WTC11 (cell line): Measurements from ENCODE around the gene TNRC6C. TPM values are rescaled to one million over a fixed set of nuclear protein-coding genes. Genes with fewer than 3 reads are reported as not detected.

Source experiments
- ATAC-seq: fragments of 200-7000 bp; cut with Tn5 transposase; 2 replicates; pipeline ENCODE4 v1.10.0; 2021; ENCODE audit warnings: mild to moderate bottlenecking, moderate library complexity
- CTCF ChIA-PET: fragments of 300-600 bp; sonication (Branson Sonifier 250); formaldehyde crosslinking; loops from one replicate; lab custom pipeline; 2021; ENCODE audit warnings: antibody characterized with exemption; lab: Charles Lee
- POLR2A ChIA-PET: fragments of 350-600 bp; sonication (Branson Sonifier 250); formaldehyde crosslinking; loops from one replicate; lab custom pipeline; 2021; ENCODE audit warnings: antibody characterized with exemption; lab: Charles Lee
- DNase-seq: peaks from one replicate; pipeline ENCODE4 v3.0.0; 2021; ENCODE audit warnings: low spot score
- H3K27ac Mint-ChIP-seq: 2 replicates; pipeline ENCODE4 v1.8.0; 2021; ENCODE audit warnings: mixed read lengths
- H3K27me3 Mint-ChIP-seq: 2 replicates; pipeline ENCODE4 v1.8.0; 2021; ENCODE audit warnings: low read depth, mild to moderate bottlenecking, moderate library complexity, mixed read lengths
- H3K36me3 Mint-ChIP-seq: 2 replicates; pipeline ENCODE4 v1.8.0; 2021; ENCODE audit warnings: mixed read lengths
- H3K4me1 Mint-ChIP-seq: 2 replicates; pipeline ENCODE4 v1.8.0; 2022; ENCODE audit warnings: mixed read lengths
- H3K4me3 Mint-ChIP-seq: 2 replicates; pipeline ENCODE4 v1.8.0; 2021; ENCODE audit warnings: mild to moderate bottlenecking, moderate library complexity, mixed read lengths
- H3K9me3 Mint-ChIP-seq: 2 replicates; pipeline ENCODE4 v1.8.0; 2021; ENCODE audit warnings: mixed read lengths
- CDX4 ChIP-seq: fragments of 250-450 bp; sonication (Bioruptor Pico); IDR thresholded peaks from 2 replicates; pipeline ENCODE4 v1.9.0; 2021; ENCODE audit warnings: moderate library complexity, mild to moderate bottlenecking, inconsistent platforms, borderline replicate concordance
- EMX1 ChIP-seq: fragments of 250-450 bp; sonication (Bioruptor Pico); IDR thresholded peaks from 2 replicates; pipeline ENCODE4 v1.8.0; 2021; ENCODE audit warnings: mild to moderate bottlenecking
- FOXJ3 ChIP-seq: sonication (generic); formaldehyde crosslinking; IDR thresholded peaks from 2 replicates; pipeline ENCODE4 v1.9.0; 2021; ENCODE audit warnings: missing genetic modification reagents, mild to moderate bottlenecking, borderline replicate concordance
- HMGA2 ChIP-seq: fragments of 250-450 bp; sonication (Bioruptor Pico); IDR thresholded peaks from 2 replicates; pipeline ENCODE4 v1.4.0; 2021; ENCODE audit warnings: mild to moderate bottlenecking, moderate library complexity
- HMGXB4 ChIP-seq: sonication (generic); formaldehyde crosslinking; IDR thresholded peaks from 2 replicates; pipeline ENCODE4 v1.8.1; 2023; ENCODE audit warnings: mild to moderate bottlenecking, moderate library complexity, missing genetic modification reagents
- MYBL2 ChIP-seq: sonication (generic); formaldehyde crosslinking; IDR thresholded peaks from 2 replicates; pipeline ENCODE4 v1.8.1; 2023; ENCODE audit warnings: mild to moderate bottlenecking, moderate library complexity, missing genetic modification reagents
- NFATC4 ChIP-seq: fragments of 250-450 bp; sonication (Bioruptor Pico); IDR thresholded peaks from 2 replicates; pipeline ENCODE4 v1.9.0; 2021; ENCODE audit warnings: mild to moderate bottlenecking
- NFYB ChIP-seq: sonication (generic); formaldehyde crosslinking; conservative IDR thresholded peaks from 2 replicates; pipeline ENCODE4 v1.8.0; 2022; ENCODE audit warnings: low read depth, missing genetic modification reagents
- NR1H2 ChIP-seq: sonication (generic); formaldehyde crosslinking; IDR thresholded peaks from 2 replicates; pipeline ENCODE4 v1.9.0; 2021; ENCODE audit warnings: mild to moderate bottlenecking, moderate library complexity, missing genetic modification reagents
- NR2C2 ChIP-seq: sonication (generic); formaldehyde crosslinking; IDR thresholded peaks from 2 replicates; pipeline ENCODE4 v1.8.0; 2022; ENCODE audit warnings: mild to moderate bottlenecking, missing genetic modification reagents
- NR3C1 ChIP-seq: sonication (generic); formaldehyde crosslinking; conservative IDR thresholded peaks from 2 replicates; pipeline ENCODE4 v1.8.1; 2023; ENCODE audit warnings: low read depth, mild to moderate bottlenecking, missing genetic modification reagents
- PRRX2 ChIP-seq: fragments of 250-450 bp; sonication (Bioruptor Pico); IDR thresholded peaks from 2 replicates; pipeline ENCODE4 v1.8.0; 2021; ENCODE audit warnings: mild to moderate bottlenecking
- SMAD4 ChIP-seq: sonication (generic); formaldehyde crosslinking; IDR thresholded peaks from 2 replicates; pipeline ENCODE4 v1.8.0; 2022; ENCODE audit warnings: mild to moderate bottlenecking, missing genetic modification reagents
- SOX15 ChIP-seq: fragments of 250-450 bp; sonication (Bioruptor Pico); IDR thresholded peaks from 2 replicates; pipeline ENCODE4 v1.9.0; 2021; ENCODE audit warnings: mild to moderate bottlenecking
- ZNF317 ChIP-seq: sonication (generic); formaldehyde crosslinking; IDR thresholded peaks from 2 replicates; pipeline ENCODE4 v1.8.1; 2023; ENCODE audit warnings: low read depth, mild to moderate bottlenecking, moderate library complexity, missing genetic modification reagents, borderline replicate concordance
- ZNF416 ChIP-seq: fragments of 250-450 bp; sonication (Bioruptor Pico); IDR thresholded peaks from 2 replicates; pipeline ENCODE4 v1.9.0; 2021; ENCODE audit warnings: mild to moderate bottlenecking, inconsistent platforms
- ZNF423 ChIP-seq: fragments of 250-450 bp; sonication (Bioruptor Pico); IDR thresholded peaks from 2 replicates; pipeline ENCODE4 v2.1.2; 2022; ENCODE audit warnings: mild to moderate bottlenecking, moderate library complexity
- total RNA-seq: library from RNA; stranded (reverse); gene quantifications from 3 replicates; pipeline ENCODE4 v1.2.3, GENCODE V29; 2021
- TF ChIP-seq, protein P1 (sequence below): sonication (generic); formaldehyde crosslinking; IDR thresholded peaks from 2 replicates; pipeline ENCODE4 v1.8.0; 2022; ENCODE audit warnings: mild to moderate bottlenecking, missing genetic modification reagents
- TF ChIP-seq, protein P2 (sequence below): fragments of 250-450 bp; sonication (Bioruptor Pico); conservative IDR thresholded peaks from 2 replicates; pipeline ENCODE4 v1.9.0; 2021; ENCODE audit warnings: mild to moderate bottlenecking
- TF ChIP-seq, protein P3 (sequence below): sonication (generic); formaldehyde crosslinking; IDR thresholded peaks from 2 replicates; pipeline ENCODE4 v1.8.1; 2023; ENCODE audit warnings: mild to moderate bottlenecking, missing genetic modification reagents
- TF ChIP-seq, protein P4 (sequence below): fragments of 250-450 bp; sonication (Bioruptor Pico); IDR thresholded peaks from 2 replicates; pipeline ENCODE4 v1.9.0; 2021; ENCODE audit warnings: mild to moderate bottlenecking, borderline replicate concordance

TNRC6C gene
- total RNA-seq, 1 experiment from 2014 or later, result 52.3 TPM

DNA sequence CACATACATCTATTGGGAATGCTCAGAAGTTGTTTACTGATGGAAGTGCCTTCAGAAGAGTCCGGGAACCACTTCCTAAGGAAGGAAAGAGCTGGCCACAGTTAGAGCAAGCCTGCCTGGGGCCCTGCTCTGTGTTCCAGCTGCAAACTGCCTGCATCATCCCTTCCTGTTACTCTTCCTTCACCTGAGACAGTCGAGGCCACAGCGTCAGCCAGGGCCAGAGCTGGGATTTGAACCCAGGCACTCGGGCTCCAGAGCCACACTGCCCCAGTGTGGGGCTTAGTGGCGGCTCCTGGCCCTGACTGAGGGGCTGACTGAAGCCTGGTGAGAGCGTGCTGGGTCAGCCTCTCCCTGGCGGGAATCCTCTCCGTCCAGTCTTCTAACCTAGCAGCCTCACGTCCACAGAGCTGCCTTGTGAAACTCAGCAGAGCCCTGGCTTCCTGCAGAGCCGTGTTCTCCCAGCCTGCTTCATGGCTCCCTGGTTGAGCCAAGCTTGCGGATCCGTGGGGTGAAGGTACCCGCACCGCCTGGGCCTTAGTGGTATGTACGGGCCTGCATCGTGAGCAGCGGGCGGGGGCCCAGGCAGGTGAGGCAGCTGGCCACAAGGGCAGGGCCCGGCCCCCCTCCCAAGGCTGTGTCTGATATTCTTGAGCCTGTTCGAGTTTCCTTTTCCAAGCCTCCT is 183.1 kb downstream of the TNRC6C start:
- Mint-ChIP-seq H3K27me3 (0 out of 2 replicates have a peak, but pooled peaks cover 3% of the 10 kb centered on the region), H3K4me3 (no peak overlapping the region), H3K4me1 (peaks cover 19% of the 10 kb centered on the region), H3K9me3 (no peaks in the 10 kb centered on the region), H3K27ac (no peak overlapping the region)
- no peak for ATAC-seq
- no peak for DNase-seq
- POLR2A ChIA-PET, result interaction anchor here (0.5 to 0.6 kb wide), 2 partner anchors 208 to 1770 kb away, joined by 3 read pairs; no protein-coding TSS in a partner anchor
- TF ChIP-seq, protein P1, sequence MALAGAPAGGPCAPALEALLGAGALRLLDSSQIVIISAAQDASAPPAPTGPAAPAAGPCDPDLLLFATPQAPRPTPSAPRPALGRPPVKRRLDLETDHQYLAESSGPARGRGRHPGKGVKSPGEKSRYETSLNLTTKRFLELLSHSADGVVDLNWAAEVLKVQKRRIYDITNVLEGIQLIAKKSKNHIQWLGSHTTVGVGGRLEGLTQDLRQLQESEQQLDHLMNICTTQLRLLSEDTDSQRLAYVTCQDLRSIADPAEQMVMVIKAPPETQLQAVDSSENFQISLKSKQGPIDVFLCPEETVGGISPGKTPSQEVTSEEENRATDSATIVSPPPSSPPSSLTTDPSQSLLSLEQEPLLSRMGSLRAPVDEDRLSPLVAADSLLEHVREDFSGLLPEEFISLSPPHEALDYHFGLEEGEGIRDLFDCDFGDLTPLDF (CRISPR knock-in tag), result no peak
- TF ChIP-seq SMAD4, result no peak
- TF ChIP-seq NFATC4, result no peak
- TF ChIP-seq HMGA2, result no peak
- no peak for TF ChIP-seq MYBL2 (CRISPR knock-in tag)
- no peak for TF ChIP-seq NR1H2 (CRISPR knock-in tag)
- TF ChIP-seq, protein P2, sequence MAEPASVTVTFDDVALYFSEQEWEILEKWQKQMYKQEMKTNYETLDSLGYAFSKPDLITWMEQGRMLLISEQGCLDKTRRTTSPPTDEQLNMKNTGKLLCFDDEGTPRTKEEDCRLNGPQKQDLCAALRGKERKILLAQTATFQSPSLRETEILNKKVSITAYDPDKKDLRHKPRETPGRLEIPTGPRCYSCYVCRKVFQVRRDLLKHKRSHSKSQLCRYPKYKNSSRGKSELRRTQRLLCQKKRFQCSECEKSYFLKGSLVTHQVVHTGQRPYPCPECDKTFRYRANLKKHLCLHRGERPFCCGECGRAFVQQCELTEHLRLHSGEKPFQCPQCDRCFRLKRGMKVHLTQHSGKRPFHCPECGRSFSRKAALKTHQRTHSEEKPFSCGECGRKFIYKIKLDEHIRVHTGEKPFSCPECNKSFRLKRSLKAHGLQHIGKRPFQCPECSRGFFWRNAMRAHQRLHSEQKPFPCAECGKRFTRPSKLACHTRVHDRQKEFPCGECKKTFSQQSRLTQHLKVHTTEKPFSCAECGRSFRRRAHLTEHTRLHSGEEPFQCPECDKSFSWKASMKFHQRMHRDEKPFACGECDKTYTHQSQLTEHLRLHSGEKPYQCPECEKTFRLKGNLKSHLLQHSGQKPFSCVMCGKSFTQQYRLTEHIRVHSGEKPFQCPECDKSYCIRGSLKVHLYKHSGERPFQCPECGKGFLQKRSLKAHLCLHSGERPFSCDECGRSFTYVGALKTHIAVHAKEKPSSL (CRISPR knock-in tag), result no peak
- no peak for TF ChIP-seq PRRX2
- TF ChIP-seq, protein P3, sequence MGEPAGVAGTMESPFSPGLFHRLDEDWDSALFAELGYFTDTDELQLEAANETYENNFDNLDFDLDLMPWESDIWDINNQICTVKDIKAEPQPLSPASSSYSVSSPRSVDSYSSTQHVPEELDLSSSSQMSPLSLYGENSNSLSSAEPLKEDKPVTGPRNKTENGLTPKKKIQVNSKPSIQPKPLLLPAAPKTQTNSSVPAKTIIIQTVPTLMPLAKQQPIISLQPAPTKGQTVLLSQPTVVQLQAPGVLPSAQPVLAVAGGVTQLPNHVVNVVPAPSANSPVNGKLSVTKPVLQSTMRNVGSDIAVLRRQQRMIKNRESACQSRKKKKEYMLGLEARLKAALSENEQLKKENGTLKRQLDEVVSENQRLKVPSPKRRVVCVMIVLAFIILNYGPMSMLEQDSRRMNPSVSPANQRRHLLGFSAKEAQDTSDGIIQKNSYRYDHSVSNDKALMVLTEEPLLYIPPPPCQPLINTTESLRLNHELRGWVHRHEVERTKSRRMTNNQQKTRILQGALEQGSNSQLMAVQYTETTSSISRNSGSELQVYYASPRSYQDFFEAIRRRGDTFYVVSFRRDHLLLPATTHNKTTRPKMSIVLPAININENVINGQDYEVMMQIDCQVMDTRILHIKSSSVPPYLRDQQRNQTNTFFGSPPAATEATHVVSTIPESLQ (CRISPR knock-in tag), result no peak
- TF ChIP-seq ZNF416 (CRISPR knock-in tag), result no peak
- no peak for TF ChIP-seq CDX4
- TF ChIP-seq ZNF317 (CRISPR knock-in tag), result no peak
- no peak for TF ChIP-seq FOXJ3
- TF ChIP-seq, all 79 proteins: peak for 0
- H3K36me3 Mint-ChIP-seq, result no peaks in the 10 kb centered on the region
- CTCF ChIA-PET, result interaction anchor here (0.7 to 10.2 kb wide), 10 partner anchors 13 to 281 kb away, joined by 3 to 82 read pairs (median 4); partner anchors contain the start of genes TK1, TMC6 and TMC8

DNA sequence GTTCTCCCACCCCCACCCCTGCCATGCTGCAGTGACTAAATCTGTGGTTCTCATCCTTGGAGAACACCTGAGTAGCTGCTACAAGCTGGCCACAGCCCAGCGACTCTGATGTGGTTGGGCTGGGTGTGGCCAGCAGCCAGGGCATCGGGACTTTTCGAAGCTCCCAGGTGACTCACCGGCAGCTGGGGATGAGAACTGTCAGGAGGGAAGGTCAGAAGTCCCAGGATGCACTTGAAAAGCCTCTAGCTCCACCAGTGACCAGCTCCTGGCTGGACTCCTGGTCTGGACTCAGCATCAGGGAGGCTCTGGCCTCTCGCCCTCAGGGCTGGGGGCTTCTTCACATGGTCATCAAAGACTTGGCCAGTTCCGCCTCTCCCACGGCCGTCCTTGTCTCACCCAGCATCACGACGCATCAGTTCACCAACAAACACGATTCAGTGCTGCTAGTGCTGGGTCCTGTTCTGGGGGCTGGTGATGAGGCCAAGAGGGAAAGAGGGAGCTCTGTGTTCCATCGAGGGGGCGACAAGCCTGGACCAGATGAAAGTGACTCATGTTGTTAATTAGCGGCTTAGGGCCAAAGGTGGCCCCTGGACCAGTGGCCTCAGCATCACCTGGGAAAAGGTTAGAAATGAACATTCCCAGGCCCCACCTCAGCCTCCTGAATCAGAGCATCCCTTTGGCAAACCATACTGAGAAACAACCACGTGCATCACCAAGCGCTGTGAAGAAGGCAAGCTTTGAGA is 183.8 kb downstream of the TNRC6C start:
- CTCF ChIA-PET, result interaction anchor here (0.7 to 10.2 kb wide), 9 partner anchors 13 to 280 kb away, joined by 3 to 82 read pairs (median 4); partner anchors contain the start of genes TK1, TMC6 and TMC8
- no peak overlapping the region for H3K4me3 Mint-ChIP-seq
- ATAC-seq (no peak), DNase-seq (no peak)
- no peaks in the 10 kb centered on the region for H3K9me3 Mint-ChIP-seq
- H3K36me3 Mint-ChIP-seq, result no peaks in the 10 kb centered on the region
- H3K4me1 Mint-ChIP-seq, result peaks cover 18% of the 10 kb centered on the region
- 0 out of 2 replicates have a peak, but pooled peaks cover 3% of the 10 kb centered on the region for H3K27me3 Mint-ChIP-seq
- POLR2A ChIA-PET, result interaction anchor here (0.5 to 0.6 kb wide), 2 partner anchors 209 to 1771 kb away, joined by 3 read pairs; no protein-coding TSS in a partner anchor
- no peak overlapping the region for H3K27ac Mint-ChIP-seq
- TF ChIP-seq ZNF423 (CRISPR knock-in tag), result no peak
- TF ChIP-seq NR2C2, result no peak
- no peak for TF ChIP-seq NFYB (CRISPR knock-in tag)
- TF ChIP-seq EMX1 (CRISPR knock-in tag), result no peak
- TF ChIP-seq ZNF416 (CRISPR knock-in tag), result no peak
- TF ChIP-seq HMGXB4 (CRISPR knock-in tag), result no peak
- no peak for TF ChIP-seq NR1H2 (CRISPR knock-in tag)
- TF ChIP-seq, protein P4, sequence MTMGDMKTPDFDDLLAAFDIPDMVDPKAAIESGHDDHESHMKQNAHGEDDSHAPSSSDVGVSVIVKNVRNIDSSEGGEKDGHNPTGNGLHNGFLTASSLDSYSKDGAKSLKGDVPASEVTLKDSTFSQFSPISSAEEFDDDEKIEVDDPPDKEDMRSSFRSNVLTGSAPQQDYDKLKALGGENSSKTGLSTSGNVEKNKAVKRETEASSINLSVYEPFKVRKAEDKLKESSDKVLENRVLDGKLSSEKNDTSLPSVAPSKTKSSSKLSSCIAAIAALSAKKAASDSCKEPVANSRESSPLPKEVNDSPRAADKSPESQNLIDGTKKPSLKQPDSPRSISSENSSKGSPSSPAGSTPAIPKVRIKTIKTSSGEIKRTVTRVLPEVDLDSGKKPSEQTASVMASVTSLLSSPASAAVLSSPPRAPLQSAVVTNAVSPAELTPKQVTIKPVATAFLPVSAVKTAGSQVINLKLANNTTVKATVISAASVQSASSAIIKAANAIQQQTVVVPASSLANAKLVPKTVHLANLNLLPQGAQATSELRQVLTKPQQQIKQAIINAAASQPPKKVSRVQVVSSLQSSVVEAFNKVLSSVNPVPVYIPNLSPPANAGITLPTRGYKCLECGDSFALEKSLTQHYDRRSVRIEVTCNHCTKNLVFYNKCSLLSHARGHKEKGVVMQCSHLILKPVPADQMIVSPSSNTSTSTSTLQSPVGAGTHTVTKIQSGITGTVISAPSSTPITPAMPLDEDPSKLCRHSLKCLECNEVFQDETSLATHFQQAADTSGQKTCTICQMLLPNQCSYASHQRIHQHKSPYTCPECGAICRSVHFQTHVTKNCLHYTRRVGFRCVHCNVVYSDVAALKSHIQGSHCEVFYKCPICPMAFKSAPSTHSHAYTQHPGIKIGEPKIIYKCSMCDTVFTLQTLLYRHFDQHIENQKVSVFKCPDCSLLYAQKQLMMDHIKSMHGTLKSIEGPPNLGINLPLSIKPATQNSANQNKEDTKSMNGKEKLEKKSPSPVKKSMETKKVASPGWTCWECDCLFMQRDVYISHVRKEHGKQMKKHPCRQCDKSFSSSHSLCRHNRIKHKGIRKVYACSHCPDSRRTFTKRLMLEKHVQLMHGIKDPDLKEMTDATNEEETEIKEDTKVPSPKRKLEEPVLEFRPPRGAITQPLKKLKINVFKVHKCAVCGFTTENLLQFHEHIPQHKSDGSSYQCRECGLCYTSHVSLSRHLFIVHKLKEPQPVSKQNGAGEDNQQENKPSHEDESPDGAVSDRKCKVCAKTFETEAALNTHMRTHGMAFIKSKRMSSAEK, result no peak
- TF ChIP-seq NR3C1 (CRISPR knock-in tag), result no peak
- TF ChIP-seq SOX15 (CRISPR knock-in tag), result no peak
